GM19328 (cell line): ENCODE results near the gene GLOD4.
A peak's percentile ranks its signal among the peaks of the same experiment; 100 is the strongest.
"Not testable (repeated sequence)": the region's sequence is repeated elsewhere in the genome, so short reads cannot be mapped to it uniquely, and the experiment has no call there.

Experiments used
- ATAC-seq: cut with Tn5 transposase; IDR thresholded peaks from one replicate; pipeline ENCODE4 v1.9.1; 2021; ENCODE audit warnings: mild to moderate bottlenecking, moderate library complexity; ENCODE audit not compliant: unreplicated experiment

Gene GLOD4

DNA sequence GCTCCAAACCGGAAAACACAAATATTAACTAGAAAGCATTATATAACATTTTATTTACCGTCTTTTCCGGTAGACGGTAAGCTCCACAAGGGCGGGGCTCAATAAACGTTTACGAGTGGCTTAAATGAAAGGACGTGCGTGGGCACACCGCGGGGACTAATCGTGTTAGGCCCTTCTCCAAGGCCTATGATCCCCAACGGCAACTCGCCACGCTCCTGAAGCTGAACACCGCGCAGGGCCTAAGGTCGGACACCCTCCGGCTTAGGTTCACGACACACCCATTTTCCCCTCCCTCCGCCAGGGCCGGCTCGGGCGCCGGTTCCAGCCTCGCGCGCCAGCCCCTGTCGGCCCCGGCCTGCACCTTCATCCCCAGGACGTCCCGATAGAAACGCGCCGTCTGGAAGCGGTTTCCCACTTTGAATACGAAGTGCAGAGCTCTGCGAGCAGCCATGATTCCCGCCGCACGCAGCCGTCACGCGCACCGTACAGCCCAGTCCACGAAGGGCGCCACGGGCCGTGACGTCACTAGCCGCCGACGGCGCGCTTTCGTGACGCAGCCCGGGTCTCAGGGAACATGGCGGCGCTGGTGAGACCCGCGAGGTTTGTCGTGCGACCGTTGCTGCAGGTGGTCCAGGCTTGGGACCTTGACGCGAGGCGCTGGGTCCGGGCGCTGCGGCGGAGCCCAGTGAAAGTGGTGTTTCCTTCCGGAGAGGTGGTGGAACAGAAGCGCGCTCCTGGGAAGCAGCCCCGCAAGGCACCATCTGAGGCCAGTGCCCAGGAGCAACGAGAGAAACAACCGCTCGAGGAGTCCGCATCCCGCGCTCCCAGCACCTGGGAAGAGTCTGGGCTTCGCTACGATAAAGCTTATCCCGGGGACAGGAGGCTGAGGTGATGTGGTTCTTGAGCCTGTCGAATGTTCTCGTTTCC lies at the start of gene GLOD4, which contains the start of gene MRM3:
GLOD4 (minus strand) TSS at position 476 of the 927 bp plus-strand sequence; CDS start at position 451, 25 bp downstream.
MRM3 (plus strand) TSS at position 549 of the 927 bp plus-strand sequence; CDS start at position 575, 26 bp downstream.
- ATAC-seq, result peak; percentile 87

- no peak for ATAC-seq
Observed at GRCh38 chr17:830950-831349, 48.9 kb upstream of the GLOD4 start.

GRCh38 chr17:830381-830780 lies 48.3 kb upstream of the GLOD4 start:
- no peak for ATAC-seq

- ATAC-seq, result not testable (repeated sequence)
Observed at GRCh38 chr17:829614-830013, 47.5 kb upstream of the GLOD4 start.

DNA sequence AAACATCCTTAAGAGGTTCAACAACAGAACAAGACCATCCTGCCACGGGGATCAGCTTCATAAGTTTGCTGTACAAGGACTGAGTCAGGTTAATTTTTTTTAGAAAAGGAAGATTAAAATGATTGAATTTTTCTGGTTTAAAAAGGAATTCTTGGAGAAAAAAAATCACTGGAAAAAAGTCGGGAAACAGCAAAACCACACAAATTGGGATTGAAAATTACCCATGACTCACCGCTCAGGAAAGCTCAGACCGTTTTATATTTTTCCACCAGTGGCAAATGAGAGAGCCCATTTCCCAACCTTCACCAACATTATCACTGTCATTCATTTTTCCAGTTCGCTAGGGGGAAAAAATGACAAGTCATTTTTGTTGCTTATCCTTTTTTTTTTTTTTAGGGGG lies 46.7 kb upstream of the GLOD4 start:
- no peak for ATAC-seq

DNA sequence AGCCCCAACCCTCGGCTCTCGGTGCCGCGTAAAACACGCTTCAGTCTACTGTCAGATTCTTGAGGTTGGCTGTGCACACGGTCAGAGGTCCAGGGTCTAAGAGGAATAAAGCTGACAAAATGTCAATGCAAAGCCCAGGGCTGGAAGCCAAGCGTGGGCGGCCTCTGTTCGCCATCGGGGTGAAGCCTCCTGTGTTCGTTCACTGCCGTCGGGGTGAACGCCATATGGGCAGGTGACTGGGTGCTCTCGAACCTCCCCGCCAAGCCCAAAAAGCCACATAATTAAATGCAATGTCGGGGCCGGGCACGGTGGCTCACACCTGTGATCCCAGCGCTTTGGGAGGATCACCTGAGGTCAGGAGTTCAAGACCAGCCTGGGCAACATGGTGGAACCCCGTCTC lies 44.7 kb upstream of the GLOD4 start:
- no peak for ATAC-seq

GRCh38 chr17:825216-825615 lies 43.1 kb upstream of the GLOD4 start:
- no peak for ATAC-seq

- ATAC-seq, result no peak
Observed at GRCh38 chr17:824378-824777, 42.3 kb upstream of the GLOD4 start.

DNA sequence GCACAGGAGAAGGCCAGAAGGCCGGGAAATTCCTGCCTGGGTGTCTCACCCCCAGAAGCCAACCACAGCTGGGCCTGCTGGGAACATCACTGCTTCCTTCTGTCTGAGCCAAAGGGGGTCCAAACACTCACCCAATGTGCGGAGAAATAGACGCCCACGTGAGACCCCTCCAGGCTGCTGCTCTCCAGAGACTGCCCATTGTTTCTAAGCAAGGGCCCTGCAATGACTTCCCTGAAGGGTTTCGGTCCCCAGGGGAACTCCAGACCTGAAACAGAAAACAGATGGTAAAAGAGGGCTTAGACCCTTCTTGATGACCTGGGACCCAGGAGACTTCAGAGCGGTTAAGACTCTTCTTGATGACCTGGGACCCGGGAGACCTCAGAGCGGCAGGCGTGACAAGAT lies 41.4 kb upstream of the GLOD4 start:
- no peak for ATAC-seq

- ATAC-seq, result no peak
Observed at GRCh38 chr17:819251-819650, 37.2 kb upstream of the GLOD4 start.

- no peak for ATAC-seq
Observed at GRCh38 chr17:814371-814770, 32.3 kb upstream of the GLOD4 start.

DNA sequence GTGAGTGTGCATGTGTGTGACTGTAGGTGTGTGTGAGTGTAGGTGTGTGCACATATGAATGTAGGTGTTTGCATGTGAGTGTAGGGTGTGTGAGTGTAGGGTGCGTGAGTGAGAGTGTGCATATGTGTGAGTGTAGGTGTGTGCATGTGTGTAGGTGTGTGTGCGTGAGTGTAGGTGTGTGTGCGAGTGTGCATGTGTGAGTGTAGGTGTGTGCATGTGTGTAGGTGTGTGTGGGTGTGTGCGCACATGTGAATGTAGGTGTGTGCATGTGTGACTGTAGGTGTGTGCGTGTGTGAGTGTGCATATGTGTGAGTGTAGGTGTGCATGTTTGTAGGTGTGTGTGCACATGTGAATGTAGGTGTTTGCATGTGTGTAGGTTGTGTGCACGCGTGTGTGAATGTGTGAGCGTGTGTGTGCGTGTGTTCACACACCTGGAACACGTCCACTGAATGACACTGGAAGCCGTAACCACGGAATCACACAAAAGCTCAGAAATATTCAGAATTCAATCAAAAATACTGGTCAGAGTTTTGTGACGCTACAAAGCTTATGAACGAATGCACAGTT lies 30.6 kb upstream of the GLOD4 start:
- no peak for ATAC-seq

GRCh38 chr17:811051-811784 lies 29.1 kb upstream of the GLOD4 start:
- ATAC-seq, result no peak

DNA sequence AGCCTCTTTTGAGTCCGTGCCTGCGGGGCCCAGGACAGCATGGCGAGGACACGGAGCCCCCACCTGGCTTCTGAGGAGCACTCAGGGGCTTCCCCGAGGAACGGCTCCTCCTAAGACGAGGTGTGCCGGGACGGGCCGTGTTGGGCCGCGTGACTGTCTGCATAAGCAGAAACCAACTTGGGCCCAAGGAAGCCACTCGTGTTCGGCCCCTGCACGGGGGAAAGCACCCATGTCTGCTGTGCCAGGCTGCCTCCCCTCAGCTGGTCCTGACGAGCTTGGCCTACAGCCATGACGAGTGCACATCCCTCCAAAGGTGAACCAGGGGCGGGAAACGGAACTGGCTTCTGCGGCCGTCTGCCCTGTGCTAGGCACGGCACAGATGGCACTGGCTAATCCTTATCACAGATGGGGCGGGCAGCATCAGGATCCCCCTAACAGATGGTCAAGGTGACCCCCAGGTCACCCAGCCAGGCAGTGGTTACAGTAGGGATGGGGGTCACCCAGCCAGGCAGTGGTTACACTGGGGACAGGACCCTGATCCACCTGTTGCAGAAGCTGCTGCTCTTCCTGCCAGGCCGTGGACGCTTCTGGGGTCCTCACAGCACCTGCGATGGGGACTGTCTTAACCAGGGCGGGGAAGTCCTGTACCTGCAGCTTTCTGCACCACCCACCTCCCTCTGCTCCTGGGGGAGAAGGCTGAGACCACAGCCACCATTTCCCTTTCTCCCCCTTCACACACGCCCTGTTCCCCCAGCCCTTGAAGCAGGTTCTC lies 25.6 kb upstream of the GLOD4 start:
- no peak for ATAC-seq

DNA sequence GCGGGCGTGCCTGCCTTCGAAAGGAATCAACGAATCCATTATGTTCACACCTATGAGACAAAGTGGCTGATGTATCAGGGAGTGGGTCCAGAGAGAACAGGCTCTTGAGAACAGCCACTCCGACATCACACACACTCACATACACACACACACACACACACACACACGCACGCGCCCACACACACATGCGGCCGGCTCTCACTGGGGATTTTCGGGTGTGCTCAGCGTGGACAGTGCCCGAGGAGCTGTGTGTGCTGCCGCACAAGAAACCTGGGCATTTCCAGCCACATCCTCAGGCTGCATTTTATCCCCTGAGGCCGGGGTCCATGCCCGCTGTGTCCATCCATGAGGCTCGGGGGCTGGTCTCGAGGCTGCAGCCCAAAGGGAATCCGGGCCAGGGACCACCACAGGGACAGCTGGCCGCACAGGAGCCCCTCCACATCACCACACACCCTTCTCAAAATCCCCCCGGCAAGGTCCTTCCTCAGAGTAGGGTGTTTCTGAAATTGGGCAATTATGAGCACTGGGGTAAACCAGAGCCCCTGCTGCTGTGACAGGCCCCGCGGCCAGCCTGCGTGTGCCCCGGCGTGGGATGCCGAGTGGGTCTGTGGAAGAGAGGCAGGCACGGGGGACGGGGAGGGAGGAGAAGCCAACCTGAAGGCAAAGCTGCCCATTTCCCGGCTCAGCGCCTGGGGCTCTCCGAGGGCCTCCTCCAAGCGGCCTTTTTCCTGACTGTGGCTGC lies 24.9 kb upstream of the GLOD4 start:
- no peak for ATAC-seq

DNA sequence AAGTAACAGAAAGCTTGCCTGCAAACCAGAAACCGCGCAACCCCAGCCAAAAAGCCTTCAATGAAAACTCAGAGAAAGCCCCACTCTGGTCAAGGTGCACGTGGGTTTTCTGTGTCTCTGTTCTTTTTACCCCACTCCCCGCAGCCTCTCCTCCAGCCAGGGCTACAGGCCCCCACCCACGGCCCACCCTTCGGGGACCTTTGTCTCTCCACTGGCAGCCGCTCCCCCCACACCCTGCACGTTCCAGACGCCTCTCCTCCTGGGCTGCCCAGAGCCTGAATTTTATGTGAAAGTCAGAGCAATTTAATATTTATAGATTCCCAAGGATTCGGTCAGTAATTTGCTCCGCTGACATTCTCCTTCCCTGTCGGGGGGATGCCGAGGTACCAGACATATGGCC lies 24.3 kb upstream of the GLOD4 start:
- no peak for ATAC-seq

DNA sequence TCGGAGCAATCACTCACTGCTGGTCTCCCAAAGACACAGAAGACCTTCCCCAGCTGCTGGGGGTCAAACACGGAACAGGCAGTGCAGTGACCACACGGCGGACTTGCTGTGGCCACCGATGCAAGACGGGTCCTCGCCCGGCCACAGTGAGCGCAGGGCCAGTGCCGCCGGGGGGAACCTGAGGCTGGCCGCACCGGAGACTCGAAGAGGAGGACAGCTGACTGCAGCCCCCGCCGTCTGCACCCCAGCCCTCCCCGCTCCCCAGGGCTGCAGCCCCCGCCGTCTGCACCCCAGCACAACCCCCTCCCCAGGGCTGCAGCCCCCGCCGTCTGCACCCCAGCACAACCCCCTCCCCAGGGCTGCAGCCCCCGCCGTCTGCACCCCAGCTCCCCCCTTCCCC lies 23.8 kb upstream of the GLOD4 start:
- ATAC-seq, result not testable (repeated sequence)

DNA sequence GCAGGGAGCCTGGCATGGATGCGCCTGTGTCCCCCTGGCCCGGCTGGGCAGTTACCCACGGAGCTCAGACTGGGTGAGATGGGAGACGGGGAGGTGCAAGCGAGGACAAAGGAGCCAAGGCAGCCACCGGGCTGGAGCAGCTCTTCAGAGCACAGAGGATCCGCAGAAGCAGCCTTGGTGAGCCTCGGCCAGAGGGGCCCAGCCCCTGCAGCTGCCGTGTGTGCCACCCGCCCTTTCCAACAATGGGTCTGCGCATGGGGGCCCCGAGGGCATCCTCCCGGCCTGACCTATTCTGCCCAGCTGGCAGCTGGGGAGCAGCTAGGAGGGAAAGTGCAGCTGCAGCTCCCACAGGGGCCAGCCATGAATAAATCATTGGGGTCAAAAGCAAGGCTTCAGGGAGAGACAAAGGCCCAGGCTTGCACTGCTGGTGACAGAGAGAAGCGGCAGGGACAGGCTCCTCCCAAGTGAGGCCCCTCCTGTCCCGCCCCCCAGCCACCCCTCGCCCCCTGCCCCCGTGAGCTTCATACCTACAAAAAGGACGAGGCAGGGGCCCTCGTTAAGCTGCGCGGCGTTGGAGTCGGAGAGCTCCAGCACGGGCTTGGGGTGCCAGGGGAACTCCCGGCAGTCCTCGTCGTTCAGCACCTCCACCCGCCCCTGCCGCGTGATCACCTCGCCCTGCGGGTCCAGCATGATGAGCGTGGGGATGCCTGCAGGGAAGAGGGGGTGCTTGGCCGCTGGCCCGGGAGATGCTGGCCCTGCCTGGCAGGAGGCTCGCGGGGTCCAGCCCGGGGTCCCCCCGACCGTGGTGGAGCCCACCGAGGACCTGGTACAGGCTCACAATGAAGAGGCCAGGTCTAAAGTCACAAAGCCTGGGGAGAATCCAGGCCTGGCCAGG lies 22.7 kb upstream of the GLOD4 start:
- ATAC-seq, result no peak
